A673 (cell line): ENCODE results near the gene IQCM.

Experiments used
- EZH2 ChIP-seq: fragments of 200-600 bp; sonication (generic); IDR thresholded peaks from 2 replicates; pipeline ENCODE4 v1.6.1; 2017; ENCODE audit warnings: borderline replicate concordance, low read depth, mild to moderate bottlenecking, mixed read lengths, antibody characterized with exemption, low read length; ENCODE audit not compliant: poor library complexity, severe bottlenecking
- TF ChIP-seq, protein P1 (sequence below): fragments of 300-800, 200-600 bp; sonication (generic); conservative IDR thresholded peaks from 2 replicates; pipeline ENCODE4 v1.5.1; 2017; ENCODE audit warnings: low read depth, mild to moderate bottlenecking, antibody characterized with exemption, low read length, moderate library complexity, mixed read lengths

DNA sequence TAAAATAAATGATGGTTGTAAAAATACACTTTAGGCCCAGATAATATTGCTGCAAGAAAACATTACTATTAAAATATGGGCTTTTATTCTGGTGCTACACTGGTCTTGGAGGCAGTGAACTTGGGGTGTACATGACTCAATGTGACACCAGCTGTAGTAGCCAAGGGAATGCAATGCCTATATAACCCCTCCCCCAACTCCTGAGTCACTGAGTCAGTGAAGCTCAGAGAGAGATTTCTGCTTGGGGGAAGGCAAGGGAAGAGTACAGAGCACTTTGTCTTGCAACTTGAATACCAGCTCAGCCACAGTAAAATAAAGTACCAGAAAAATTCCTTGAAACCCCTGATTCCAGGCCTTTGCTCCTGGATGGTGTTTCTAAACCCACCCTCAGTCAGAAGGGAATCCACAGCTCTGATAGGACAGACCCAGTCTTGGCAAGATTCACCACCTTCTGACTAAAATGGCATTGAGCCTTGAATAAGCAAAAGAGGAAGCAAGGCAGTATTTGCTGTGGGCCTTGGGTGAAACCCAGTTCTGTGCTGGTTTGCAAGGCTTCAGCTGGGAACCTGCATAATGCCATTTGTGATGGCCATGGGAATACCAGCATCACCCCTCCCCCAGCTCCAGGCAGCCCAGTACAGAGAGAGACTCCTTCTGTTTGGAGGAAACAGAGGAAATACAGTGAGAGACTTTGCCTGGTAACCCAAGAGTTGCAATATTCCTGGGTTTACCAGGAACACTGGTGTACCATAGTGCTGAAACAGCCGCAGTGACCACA, 209.9 kb downstream of the IQCM start:
- TF ChIP-seq, protein P1, sequence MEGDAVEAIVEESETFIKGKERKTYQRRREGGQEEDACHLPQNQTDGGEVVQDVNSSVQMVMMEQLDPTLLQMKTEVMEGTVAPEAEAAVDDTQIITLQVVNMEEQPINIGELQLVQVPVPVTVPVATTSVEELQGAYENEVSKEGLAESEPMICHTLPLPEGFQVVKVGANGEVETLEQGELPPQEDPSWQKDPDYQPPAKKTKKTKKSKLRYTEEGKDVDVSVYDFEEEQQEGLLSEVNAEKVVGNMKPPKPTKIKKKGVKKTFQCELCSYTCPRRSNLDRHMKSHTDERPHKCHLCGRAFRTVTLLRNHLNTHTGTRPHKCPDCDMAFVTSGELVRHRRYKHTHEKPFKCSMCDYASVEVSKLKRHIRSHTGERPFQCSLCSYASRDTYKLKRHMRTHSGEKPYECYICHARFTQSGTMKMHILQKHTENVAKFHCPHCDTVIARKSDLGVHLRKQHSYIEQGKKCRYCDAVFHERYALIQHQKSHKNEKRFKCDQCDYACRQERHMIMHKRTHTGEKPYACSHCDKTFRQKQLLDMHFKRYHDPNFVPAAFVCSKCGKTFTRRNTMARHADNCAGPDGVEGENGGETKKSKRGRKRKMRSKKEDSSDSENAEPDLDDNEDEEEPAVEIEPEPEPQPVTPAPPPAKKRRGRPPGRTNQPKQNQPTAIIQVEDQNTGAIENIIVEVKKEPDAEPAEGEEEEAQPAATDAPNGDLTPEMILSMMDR: no peak
- TF ChIP-seq EZH2: no peak
